ENCODE data around the gene SEMA6A. TPM values are rescaled to one million over a fixed set of nuclear protein-coding genes. Genes with fewer than 3 reads are reported as not detected.

The SEMA6A gene
- total RNA-seq, 1 experiment from 2014 or later, result 18.3 TPM

GRCh38 chr5:116604805-116605204 is 30.2 kb upstream of the SEMA6A start:
- Mint-ChIP-seq H3K36me3 (ENCODE audit: insufficient read depth, unreplicated experiment) (no peaks in the 10 kb centered on the region), H3K4me1 (ENCODE audit: low read depth, unreplicated experiment) (no peaks in the 10 kb centered on the region), H3K4me3 (ENCODE audit: unreplicated experiment) (no peak overlapping the region), H3K27ac (ENCODE audit: unreplicated experiment) (no peak overlapping the region), H3K9me3 (ENCODE audit: unreplicated experiment) (no peaks in the 10 kb centered on the region), H3K27me3 (ENCODE audit: insufficient read depth, unreplicated experiment) (peaks cover 6% of the 10 kb centered on the region)
- DNase-seq, result no peak
- Histone ChIP-seq H3K4me3 (ENCODE audit: low read depth, low read length) (no peak overlapping the region), H3K4me1 (no peaks in the 10 kb centered on the region), H3K36me3 (ENCODE audit: control insufficient read depth, insufficient read depth, low read length) (no peaks in the 10 kb centered on the region), H3K9me3 (no peaks in the 10 kb centered on the region), H3K27me3 (replicated peaks; ENCODE audit: control insufficient read depth, insufficient read depth, low read length) (no peaks in the 10 kb centered on the region)
- no TSS peak for BruUV-seq (replicated peaks)
- TF ChIP-seq CTCF (IDR thresholded peaks at IDR 0.05; ENCODE audit: insufficient read depth in 1 of 2, low read depth in 1 of 2, low read length in 1 of 2, severe bottlenecking in 1 of 2, unreplicated experiment in 1 of 2), result no peak
- intact Hi-C loops (cut with micrococcal nuclease; ENCODE audit: unreplicated experiment), result no loop called here
- CTCF ChIA-PET, result no interaction called here
- POLR2A ChIA-PET, result no interaction called here

- no peaks in the 10 kb centered on the region for H3K4me1 ChIP-seq
- no peaks in the 10 kb centered on the region for H3K27me3 ChIP-seq (replicated peaks; ENCODE audit: control insufficient read depth, insufficient read depth, low read length)
- H3K4me3 ChIP-seq (ENCODE audit: low read depth, low read length), result no peak overlapping the region
- no peak overlapping the region for H3K27ac Mint-ChIP-seq (ENCODE audit: unreplicated experiment)
- ChIA-PET POLR2A (no interaction called here), CTCF (no interaction called here)
- no peaks in the 10 kb centered on the region for H3K36me3 ChIP-seq (ENCODE audit: control insufficient read depth, insufficient read depth, low read length)
- no peaks in the 10 kb centered on the region for H3K9me3 ChIP-seq
- DNase-seq, result no peak
- no TSS peak for BruUV-seq (replicated peaks)
- H3K4me3 Mint-ChIP-seq (ENCODE audit: unreplicated experiment), result no peak overlapping the region
- no peaks in the 10 kb centered on the region for H3K9me3 Mint-ChIP-seq (ENCODE audit: unreplicated experiment)
- intact Hi-C loops (cut with micrococcal nuclease; ENCODE audit: unreplicated experiment), result no loop called here
- no peaks in the 10 kb centered on the region for H3K36me3 Mint-ChIP-seq (ENCODE audit: insufficient read depth, unreplicated experiment)
- TF ChIP-seq CTCF (IDR thresholded peaks at IDR 0.05; ENCODE audit: insufficient read depth in 1 of 2, low read depth in 1 of 2, low read length in 1 of 2, severe bottlenecking in 1 of 2, unreplicated experiment in 1 of 2), result no peak
- H3K4me1 Mint-ChIP-seq (ENCODE audit: low read depth, unreplicated experiment), result no peaks in the 10 kb centered on the region
- peaks cover 6% of the 10 kb centered on the region for H3K27me3 Mint-ChIP-seq (ENCODE audit: insufficient read depth, unreplicated experiment)
These were observed 26.3 kb upstream of the SEMA6A start for GRCh38 chr5:116600876-116601275.

- Histone ChIP-seq H3K36me3 (ENCODE audit: control insufficient read depth, insufficient read depth, low read length) (no peaks in the 10 kb centered on the region), H3K4me3 (ENCODE audit: low read depth, low read length) (no peak overlapping the region), H3K4me1 (no peaks in the 10 kb centered on the region), H3K27me3 (replicated peaks; ENCODE audit: control insufficient read depth, insufficient read depth, low read length) (no peaks in the 10 kb centered on the region), H3K9me3 (no peaks in the 10 kb centered on the region)
- no peaks in the 10 kb centered on the region for H3K9me3 Mint-ChIP-seq (ENCODE audit: unreplicated experiment)
- no peaks in the 10 kb centered on the region for H3K36me3 Mint-ChIP-seq (ENCODE audit: insufficient read depth, unreplicated experiment)
- DNase-seq, result no peak
- BruUV-seq (replicated peaks), result no TSS peak
- H3K27me3 Mint-ChIP-seq (ENCODE audit: insufficient read depth, unreplicated experiment), result peaks cover 3% of the 10 kb centered on the region
- ChIA-PET POLR2A (no interaction called here), CTCF (no interaction called here)
- intact Hi-C loops (cut with micrococcal nuclease; ENCODE audit: unreplicated experiment), result no loop called here
- H3K4me1 Mint-ChIP-seq (ENCODE audit: low read depth, unreplicated experiment), result no peaks in the 10 kb centered on the region
- no peak for TF ChIP-seq CTCF (IDR thresholded peaks at IDR 0.05; ENCODE audit: insufficient read depth in 1 of 2, low read depth in 1 of 2, low read length in 1 of 2, severe bottlenecking in 1 of 2, unreplicated experiment in 1 of 2)
- H3K27ac Mint-ChIP-seq (ENCODE audit: unreplicated experiment), result no peak overlapping the region
- H3K4me3 Mint-ChIP-seq (ENCODE audit: unreplicated experiment), result no peak overlapping the region
These were observed 24.3 kb upstream of the SEMA6A start for GRCh38 chr5:116598911-116599310.
